Body of pancreas (tissue), 4 donors: ENCODE data around the gene ADAMTS2.

Experiments
- POLR2A ChIP-seq, 3 donors: fragments of 450-650 bp; IDR thresholded peaks; one replicate each; pipeline ENCODE4 v1.6.1; 2016; ENCODE audit warnings: antibody characterized with exemption in 3 of 3, mild to moderate bottlenecking in 2 of 3
- TF ChIP-seq, protein P1 (sequence below), 7 experiments: fragments of 450-650 bp in 4 of 7; fragments of 200-600 bp in 3 of 7; sonication (generic) in 3 of 7; IDR thresholded peaks; one replicate each; pipeline ENCODE4 v1.5.1; 2016 to 2019; ENCODE audit warnings: antibody characterized with exemption in 7 of 7

DNA sequence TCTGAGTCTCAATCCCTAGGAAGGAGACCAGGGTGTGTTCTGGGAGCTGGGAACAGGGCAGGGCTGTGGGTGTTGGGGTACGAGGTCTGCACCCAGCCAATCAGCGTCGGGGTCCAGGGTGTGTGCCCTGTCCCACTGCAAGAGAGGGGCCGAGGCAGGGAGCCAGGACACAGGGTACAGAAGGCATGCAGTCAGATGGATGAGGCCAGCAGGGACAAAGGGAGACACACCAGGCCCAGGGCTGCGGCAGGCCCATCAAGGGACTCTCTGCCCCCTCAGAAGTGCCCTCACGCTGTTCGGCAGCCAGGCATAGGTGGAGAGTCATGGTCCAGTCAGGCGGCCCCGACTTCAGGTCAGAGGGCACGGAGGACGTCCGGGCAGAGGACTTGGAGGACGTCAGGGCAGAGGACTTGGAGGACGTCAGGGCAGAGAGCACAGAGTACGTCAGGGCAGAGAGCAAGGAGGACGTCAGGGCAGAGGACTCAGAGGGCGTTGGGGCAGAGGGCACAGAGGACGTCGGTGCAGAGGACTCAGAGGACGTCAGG lies 28.8 kb upstream of the ADAMTS2 start:
- no peak for TF ChIP-seq POLR2A (IDR thresholded peaks at IDR 0.05)
- TF ChIP-seq, protein P1, sequence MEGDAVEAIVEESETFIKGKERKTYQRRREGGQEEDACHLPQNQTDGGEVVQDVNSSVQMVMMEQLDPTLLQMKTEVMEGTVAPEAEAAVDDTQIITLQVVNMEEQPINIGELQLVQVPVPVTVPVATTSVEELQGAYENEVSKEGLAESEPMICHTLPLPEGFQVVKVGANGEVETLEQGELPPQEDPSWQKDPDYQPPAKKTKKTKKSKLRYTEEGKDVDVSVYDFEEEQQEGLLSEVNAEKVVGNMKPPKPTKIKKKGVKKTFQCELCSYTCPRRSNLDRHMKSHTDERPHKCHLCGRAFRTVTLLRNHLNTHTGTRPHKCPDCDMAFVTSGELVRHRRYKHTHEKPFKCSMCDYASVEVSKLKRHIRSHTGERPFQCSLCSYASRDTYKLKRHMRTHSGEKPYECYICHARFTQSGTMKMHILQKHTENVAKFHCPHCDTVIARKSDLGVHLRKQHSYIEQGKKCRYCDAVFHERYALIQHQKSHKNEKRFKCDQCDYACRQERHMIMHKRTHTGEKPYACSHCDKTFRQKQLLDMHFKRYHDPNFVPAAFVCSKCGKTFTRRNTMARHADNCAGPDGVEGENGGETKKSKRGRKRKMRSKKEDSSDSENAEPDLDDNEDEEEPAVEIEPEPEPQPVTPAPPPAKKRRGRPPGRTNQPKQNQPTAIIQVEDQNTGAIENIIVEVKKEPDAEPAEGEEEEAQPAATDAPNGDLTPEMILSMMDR (IDR thresholded peaks at IDR 0.05): no peak
